Skeletal muscle satellite cell (primary cell): ENCODE data around the gene LCORL. TPM values are rescaled to one million over a fixed set of nuclear protein-coding genes. Genes with fewer than 3 reads are reported as not detected.

Source experiments
- H3K27me3 ChIP-seq: 2 replicates; pipeline ENCODE4 v1.7.0; 2013; ENCODE audit warnings: low read length; ENCODE audit not compliant: control insufficient read depth, insufficient read depth
- H3K36me3 ChIP-seq: 2 replicates; pipeline ENCODE4 v1.7.0; 2013; ENCODE audit warnings: mild to moderate bottlenecking, control low read depth, low read length; ENCODE audit not compliant: insufficient read depth
- H3K4me1 ChIP-seq: 2 replicates; pipeline ENCODE4 v1.7.0; 2013; ENCODE audit warnings: low read length; ENCODE audit not compliant: control insufficient read depth, insufficient read depth
- H3K4me2 ChIP-seq: 2 replicates; pipeline ENCODE4 v1.7.0; 2013; ENCODE audit warnings: mild to moderate bottlenecking, low read length
- H3K4me3 ChIP-seq: 2 replicates; pipeline ENCODE4 v1.7.0; 2013; ENCODE audit warnings: low read length
- H3K9ac ChIP-seq: 2 replicates; pipeline ENCODE4 v1.7.0; 2013; ENCODE audit warnings: mild to moderate bottlenecking, low read depth, low read length, moderate library complexity
- H3K9me3 ChIP-seq: replicated peaks from 2 replicates; pipeline ENCODE4 v1.7.0; 2013; ENCODE audit warnings: mild to moderate bottlenecking, control low read depth, low read length
- total RNA-seq: library from RNA; depleted of rRNA; stranded (reverse); fragments of >200 nt; gene quantifications from 2 replicates; pipeline ENCODE4 v1.2.3, GENCODE V29; 2012; rRNA removed

The LCORL gene
- total RNA-seq: 5.9 and 13.2 TPM in 2 replicates

- Histone ChIP-seq H3K4me1 (no peaks in the 10 kb centered on the region), H3K4me3 (peak within 1 kb of the TSS; percentile 92), H3K4me2 (peak within 1 kb of the TSS; percentile 98), H3K36me3 (no peaks in the 10 kb centered on the region), H3K9me3 (no peaks in the 10 kb centered on the region), H3K27me3 (peaks cover 6% of the 10 kb centered on the region), H3K9ac (peak within 1 kb of the TSS; percentile 88)
Observed at GRCh38 chr4:18021720-18022571, at the start of gene LCORL. LCORL (minus strand) TSS chr4:18021755; CDS start chr4:18021751, 4 bp downstream.

GRCh38 chr4:18069810-18070209 is 48.3 kb upstream of the LCORL start:
- Histone ChIP-seq H3K36me3 (no peaks in the 10 kb centered on the region), H3K27me3 (no peaks in the 10 kb centered on the region), H3K9ac (no peak overlapping the region), H3K4me1 (no peaks in the 10 kb centered on the region), H3K9me3 (no peaks in the 10 kb centered on the region), H3K4me2 (no peak overlapping the region), H3K4me3 (no peak overlapping the region)

- Histone ChIP-seq H3K27me3 (no peaks in the 10 kb centered on the region), H3K4me3 (no peak overlapping the region), H3K36me3 (no peaks in the 10 kb centered on the region), H3K9ac (no peak overlapping the region), H3K4me2 (no peak overlapping the region), H3K4me1 (no peaks in the 10 kb centered on the region), H3K9me3 (no peaks in the 10 kb centered on the region)
Observed at GRCh38 chr4:18067031-18067430, 45.5 kb upstream of the LCORL start.

- Histone ChIP-seq H3K9me3 (no peaks in the 10 kb centered on the region), H3K9ac (no peak overlapping the region), H3K4me1 (no peaks in the 10 kb centered on the region), H3K4me2 (no peak overlapping the region), H3K4me3 (no peak overlapping the region), H3K36me3 (no peaks in the 10 kb centered on the region), H3K27me3 (no peaks in the 10 kb centered on the region)
Observed at GRCh38 chr4:18063079-18063478, 41.5 kb upstream of the LCORL start.

GRCh38 chr4:18057821-18058533 is 36.4 kb upstream of the LCORL start:
- Histone ChIP-seq H3K9ac (no peak overlapping the region), H3K4me3 (no peak overlapping the region), H3K36me3 (no peaks in the 10 kb centered on the region), H3K4me1 (no peaks in the 10 kb centered on the region), H3K9me3 (no peaks in the 10 kb centered on the region), H3K4me2 (no peak overlapping the region), H3K27me3 (peaks cover 2% of the 10 kb centered on the region)

- Histone ChIP-seq H3K4me3 (no peak overlapping the region), H3K9ac (no peak overlapping the region), H3K27me3 (peaks cover 2% of the 10 kb centered on the region), H3K4me2 (no peak overlapping the region), H3K36me3 (no peaks in the 10 kb centered on the region), H3K4me1 (no peaks in the 10 kb centered on the region), H3K9me3 (no peaks in the 10 kb centered on the region)
Observed at GRCh38 chr4:18056030-18056429, 34.5 kb upstream of the LCORL start.

- no peaks in the 10 kb centered on the region for H3K36me3 ChIP-seq
- no peak overlapping the region for H3K9ac ChIP-seq
- peaks cover 2% of the 10 kb centered on the region for H3K27me3 ChIP-seq
- no peaks in the 10 kb centered on the region for H3K9me3 ChIP-seq
- H3K4me1 ChIP-seq: no peaks in the 10 kb centered on the region
- no peak overlapping the region for H3K4me3 ChIP-seq
- no peak overlapping the region for H3K4me2 ChIP-seq
Observed at GRCh38 chr4:18052158-18052557, 30.6 kb upstream of the LCORL start.

- H3K4me1 ChIP-seq: no peaks in the 10 kb centered on the region
- no peak overlapping the region for H3K9ac ChIP-seq
- no peak overlapping the region for H3K4me3 ChIP-seq
- H3K27me3 ChIP-seq: peaks cover 2% of the 10 kb centered on the region
- H3K4me2 ChIP-seq: no peak overlapping the region
- no peaks in the 10 kb centered on the region for H3K9me3 ChIP-seq
- no peaks in the 10 kb centered on the region for H3K36me3 ChIP-seq
Observed at GRCh38 chr4:18051281-18051680, 29.7 kb upstream of the LCORL start.

GRCh38 chr4:18050448-18050847 is 28.9 kb upstream of the LCORL start:
- Histone ChIP-seq H3K9me3 (no peaks in the 10 kb centered on the region), H3K4me2 (no peak overlapping the region), H3K27me3 (peaks cover 2% of the 10 kb centered on the region), H3K9ac (no peak overlapping the region), H3K4me1 (no peaks in the 10 kb centered on the region), H3K36me3 (no peaks in the 10 kb centered on the region), H3K4me3 (no peak overlapping the region)

- no peak overlapping the region for H3K9ac ChIP-seq
- H3K36me3 ChIP-seq: no peaks in the 10 kb centered on the region
- no peaks in the 10 kb centered on the region for H3K4me1 ChIP-seq
- no peaks in the 10 kb centered on the region for H3K27me3 ChIP-seq
- H3K4me3 ChIP-seq: no peak overlapping the region
- H3K9me3 ChIP-seq: no peaks in the 10 kb centered on the region
- H3K4me2 ChIP-seq: no peak overlapping the region
Observed at GRCh38 chr4:18049446-18049845, 27.9 kb upstream of the LCORL start.

- Histone ChIP-seq H3K9me3 (no peaks in the 10 kb centered on the region), H3K27me3 (peaks cover under 1% of the 10 kb centered on the region), H3K4me2 (no peak overlapping the region), H3K9ac (no peak overlapping the region), H3K36me3 (no peaks in the 10 kb centered on the region), H3K4me1 (no peaks in the 10 kb centered on the region), H3K4me3 (no peak overlapping the region)
Observed at GRCh38 chr4:18042754-18043153, 21.2 kb upstream of the LCORL start.
